Activated T-helper 1 cell treated with anti-CD3 and anti-CD28 coated beads, Interleukin-12 subunit alpha, Interleukin-12 subunit beta, Interleukin-2, Interleukin-4 antibody, amounts not matched to agents 30 ng/mL and 10 ng/mL and 1 ng/mL, durations not matched to agents 14 hours and 24 hours and 36 hours (primary cell): ENCODE data around the gene AKIRIN1. TPM values are rescaled to one million over a fixed set of nuclear protein-coding genes. Genes with fewer than 3 reads are reported as not detected.
"Not testable (repeated sequence)": the region's sequence is repeated elsewhere in the genome, so short reads cannot be mapped to it uniquely, and the experiment has no call there.

Source experiments
- DNase-seq: peaks from one replicate; pipeline ENCODE4 v3.0.0; 2021; ENCODE audit warnings: low spot score
- H3K27ac Mint-ChIP-seq: one replicate; pipeline ENCODE4 v1.8.0; 2021; ENCODE audit warnings: mild to moderate bottlenecking, mixed read lengths
- H3K27me3 Mint-ChIP-seq: one replicate; pipeline ENCODE4 v1.8.0; 2022; ENCODE audit warnings: mild to moderate bottlenecking, moderate library complexity, mixed read lengths; ENCODE audit not compliant: insufficient read depth
- H3K36me3 Mint-ChIP-seq: one replicate; pipeline ENCODE4 v1.8.0; 2021; ENCODE audit warnings: low read depth, mixed read lengths
- H3K4me1 Mint-ChIP-seq: one replicate; pipeline ENCODE4 v1.8.0; 2021; ENCODE audit warnings: low read depth, mixed read lengths
- H3K4me3 Mint-ChIP-seq: one replicate; pipeline ENCODE4 v1.8.0; 2021; ENCODE audit warnings: mild to moderate bottlenecking, moderate library complexity, mixed read lengths
- H3K9me3 Mint-ChIP-seq: one replicate; pipeline ENCODE4 v1.8.0; 2021; ENCODE audit warnings: mixed read lengths
- intact Hi-C: fragments of 100-400 bp; cut with micrococcal nuclease; formaldehyde crosslinking; loops from one replicate; pipeline ENCODE4 v1.15.1; 2024
- total RNA-seq: library from RNA; stranded (reverse); gene quantifications from 2 replicates; pipeline ENCODE4 v1.2.3, GENCODE V29; 2022

AKIRIN1 gene
- total RNA-seq, 1 donor from 2014 or later: 78.1 TPM

DNA sequence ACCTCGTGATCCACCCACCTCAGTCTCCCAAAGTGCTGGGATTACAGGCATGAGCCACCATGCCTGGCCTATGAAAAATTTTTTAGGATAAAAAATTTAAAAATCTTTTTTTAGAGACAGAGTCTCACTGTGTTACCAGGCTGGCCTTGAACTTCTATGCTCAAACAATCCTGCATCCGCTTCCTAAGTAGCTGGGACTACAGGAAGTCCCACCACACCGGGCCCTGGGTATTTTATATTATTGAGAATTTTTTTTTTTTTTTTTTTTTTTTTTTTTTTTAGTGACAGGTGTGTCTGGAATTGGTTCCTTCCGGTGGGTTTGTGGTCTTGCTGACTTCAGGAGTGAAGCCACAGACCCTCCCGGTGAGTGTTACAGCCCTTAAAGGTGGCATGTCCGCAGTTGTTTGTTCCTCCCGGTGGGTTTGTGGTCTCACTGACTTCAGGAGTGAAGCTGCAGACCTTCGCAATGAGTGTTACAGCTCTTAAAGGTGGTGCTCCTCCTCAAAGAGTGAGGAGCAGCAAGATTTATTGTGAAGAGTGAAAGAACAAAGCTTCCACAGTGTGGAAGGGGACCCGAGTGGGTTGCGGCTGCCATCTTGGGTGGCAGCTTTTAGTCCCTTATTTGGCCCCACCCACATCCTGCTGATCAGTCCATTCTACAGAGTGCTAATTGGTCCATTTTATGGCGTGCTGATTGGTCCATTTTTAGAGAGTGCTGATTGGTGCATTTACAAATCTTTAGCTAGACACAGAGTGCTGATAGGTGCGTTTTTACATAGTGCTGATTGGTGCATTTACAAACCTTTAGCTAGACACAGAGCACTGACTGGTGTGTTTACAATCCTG lies 13.5 kb upstream of the AKIRIN1 start:
- H3K27me3 Mint-ChIP-seq, intact Hi-C loops, H3K36me3 Mint-ChIP-seq: not testable (repeated sequence)
- DNase-seq: peak; percentile 70
- Mint-ChIP-seq H3K9me3 (peaks cover 11% of the 10 kb centered on the region), H3K4me1 (peaks cover 11% of the 10 kb centered on the region), H3K4me3 (peak overlapping the region; percentile 59), H3K27ac (peak overlapping the region; percentile 44)

DNA sequence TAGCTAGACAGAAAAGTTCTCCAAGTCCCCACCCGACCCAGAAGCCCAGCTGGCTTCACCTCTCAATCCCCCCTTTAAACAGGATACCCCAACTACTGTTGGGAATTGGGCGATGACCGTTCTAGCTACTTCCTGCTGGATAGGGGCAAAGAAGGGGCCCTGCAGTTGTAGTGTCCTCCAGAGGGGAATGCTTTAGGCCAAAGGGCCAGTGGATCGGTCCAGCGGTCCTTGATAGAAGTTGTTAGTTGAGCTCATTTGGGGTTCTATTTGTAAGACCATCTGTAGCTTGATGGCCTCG lies 12.9 kb upstream of the AKIRIN1 start:
- intact Hi-C loops: not testable (repeated sequence)
- peak overlapping the region; percentile 44 for H3K27ac Mint-ChIP-seq

DNA sequence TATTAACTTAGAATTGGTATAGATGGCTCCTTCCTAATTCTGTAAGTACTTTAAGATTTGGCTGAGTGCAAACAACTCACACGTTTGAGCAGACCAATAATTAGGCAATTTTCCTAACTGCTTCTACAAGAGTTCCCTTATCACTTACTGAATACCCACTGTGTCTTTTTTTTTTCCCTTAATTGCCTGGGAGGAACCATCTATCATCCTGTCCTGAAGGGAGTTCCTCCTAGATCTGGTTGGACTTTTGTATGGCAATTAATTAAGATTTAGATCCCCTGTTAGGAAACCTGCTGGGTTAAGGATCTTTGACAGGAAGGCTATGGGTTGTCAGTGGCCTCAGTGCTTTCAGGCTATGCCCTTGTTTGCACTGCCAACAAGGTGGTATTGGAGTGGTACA lies 11.7 kb upstream of the AKIRIN1 start:
- intact Hi-C loops, DNase-seq, H3K4me3 Mint-ChIP-seq, H3K4me1 Mint-ChIP-seq, H3K36me3 Mint-ChIP-seq, H3K27ac Mint-ChIP-seq, H3K27me3 Mint-ChIP-seq: not testable (repeated sequence)
- peaks cover 11% of the 10 kb centered on the region for H3K9me3 Mint-ChIP-seq

More for the DNA sequence above, 12.9 kb upstream of the AKIRIN1 start:
- DNase-seq, H3K4me3 Mint-ChIP-seq, H3K36me3 Mint-ChIP-seq, H3K27me3 Mint-ChIP-seq, H3K4me1 Mint-ChIP-seq: not testable (repeated sequence)
- H3K9me3 Mint-ChIP-seq: peaks cover 11% of the 10 kb centered on the region

DNA sequence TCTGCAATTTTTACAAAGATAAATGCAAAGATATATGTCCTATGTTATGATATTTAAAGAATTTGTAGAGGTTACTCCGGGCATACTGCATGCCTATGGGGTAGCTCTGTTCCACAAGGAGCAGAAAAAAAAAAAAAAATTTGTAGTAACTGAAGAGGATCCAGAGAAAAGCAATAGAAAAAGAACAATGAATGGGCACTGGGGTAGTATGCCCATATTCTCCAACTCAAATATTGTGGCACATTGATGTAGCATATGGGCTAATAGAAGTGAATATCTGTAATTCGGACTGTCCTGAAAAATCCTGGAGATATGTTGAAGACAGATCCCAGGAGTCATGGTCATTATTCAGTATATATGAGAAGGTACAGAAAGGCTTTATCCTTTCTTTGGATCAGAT lies 1.1 kb upstream of the AKIRIN1 start:
- Mint-ChIP-seq H3K36me3 (peaks cover 20% of the 10 kb centered on the region), H3K27me3 (no peaks in the 10 kb centered on the region), H3K4me1 (peaks cover 27% of the 10 kb centered on the region), H3K9me3 (no peaks in the 10 kb centered on the region), H3K27ac (peak overlapping the region; percentile 38), H3K4me3 (peak overlapping the region; percentile 83)
- DNase-seq: no peak
- intact Hi-C loops: loop anchor here (1.0 to 5.0 kb wide), 2 partner anchors 131 to 202 kb away; partner anchors contain the start of gene RRAGC

DNA sequence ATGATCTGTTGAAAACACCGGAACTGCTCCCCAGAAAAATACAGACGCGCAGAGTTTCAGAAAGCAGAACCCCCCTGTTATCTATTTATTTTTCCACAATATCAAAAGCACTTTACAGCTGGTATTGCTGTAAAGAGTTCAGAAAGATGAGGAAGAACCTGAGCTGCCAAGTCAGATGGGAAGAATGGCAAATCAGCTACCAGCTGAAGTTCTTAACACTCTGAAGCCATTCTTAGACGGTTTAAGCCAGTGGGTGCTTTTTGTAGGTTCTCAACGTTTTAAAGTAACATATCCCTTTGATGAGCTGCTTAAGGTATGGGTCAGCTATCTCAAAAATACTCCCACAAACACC lies 714 bp upstream of the AKIRIN1 start:
- Mint-ChIP-seq H3K27me3 (no peaks in the 10 kb centered on the region), H3K9me3 (no peaks in the 10 kb centered on the region), H3K36me3 (peaks cover 23% of the 10 kb centered on the region), H3K4me3 (peak overlapping the region; percentile 83), H3K4me1 (peaks cover 31% of the 10 kb centered on the region), H3K27ac (peak overlapping the region; percentile 83)
- no peak for DNase-seq
- intact Hi-C loops: loop anchor here (1.0 to 5.0 kb wide), 2 partner anchors 131 to 202 kb away; partner anchors contain the start of gene RRAGC

DNA sequence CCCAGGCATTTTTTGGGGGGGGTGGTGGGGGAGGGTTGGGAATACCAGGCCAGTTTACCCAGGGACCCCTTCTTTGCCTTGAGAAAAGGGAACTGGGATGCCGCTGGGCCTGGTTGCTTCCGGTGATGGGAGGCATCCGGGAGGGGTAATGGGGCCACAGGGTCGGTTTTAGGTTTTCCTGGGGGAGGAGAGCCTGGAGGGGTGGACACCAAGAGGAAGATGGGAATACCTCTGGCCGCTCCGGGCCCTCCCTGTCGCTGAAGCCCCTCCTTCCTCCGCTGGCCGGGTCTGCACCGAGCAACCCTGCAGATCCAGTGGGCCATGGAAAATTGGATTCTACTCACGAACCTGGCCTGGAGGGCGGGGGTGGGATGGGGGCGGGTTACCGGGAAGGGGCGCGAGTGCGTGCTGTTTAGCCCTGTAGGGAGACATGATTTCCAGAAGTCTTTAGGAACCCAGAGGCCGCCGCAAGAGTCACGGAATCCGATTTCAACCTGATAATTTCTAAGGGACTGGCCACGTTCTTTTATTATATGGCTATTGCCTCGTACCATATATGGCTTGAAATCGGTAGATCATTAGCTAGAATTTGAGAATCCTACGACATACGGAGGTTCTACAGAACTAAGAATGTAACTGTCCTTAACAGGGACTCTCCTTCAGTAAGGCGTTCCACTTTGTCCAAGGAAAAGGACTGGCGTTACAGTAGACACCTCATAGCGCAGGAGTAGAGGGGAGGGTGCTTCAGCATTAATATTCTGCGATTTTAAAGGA lies 749 bp downstream of the AKIRIN1 start:
- H3K4me1 Mint-ChIP-seq: peaks cover 40% of the 10 kb centered on the region

DNA sequence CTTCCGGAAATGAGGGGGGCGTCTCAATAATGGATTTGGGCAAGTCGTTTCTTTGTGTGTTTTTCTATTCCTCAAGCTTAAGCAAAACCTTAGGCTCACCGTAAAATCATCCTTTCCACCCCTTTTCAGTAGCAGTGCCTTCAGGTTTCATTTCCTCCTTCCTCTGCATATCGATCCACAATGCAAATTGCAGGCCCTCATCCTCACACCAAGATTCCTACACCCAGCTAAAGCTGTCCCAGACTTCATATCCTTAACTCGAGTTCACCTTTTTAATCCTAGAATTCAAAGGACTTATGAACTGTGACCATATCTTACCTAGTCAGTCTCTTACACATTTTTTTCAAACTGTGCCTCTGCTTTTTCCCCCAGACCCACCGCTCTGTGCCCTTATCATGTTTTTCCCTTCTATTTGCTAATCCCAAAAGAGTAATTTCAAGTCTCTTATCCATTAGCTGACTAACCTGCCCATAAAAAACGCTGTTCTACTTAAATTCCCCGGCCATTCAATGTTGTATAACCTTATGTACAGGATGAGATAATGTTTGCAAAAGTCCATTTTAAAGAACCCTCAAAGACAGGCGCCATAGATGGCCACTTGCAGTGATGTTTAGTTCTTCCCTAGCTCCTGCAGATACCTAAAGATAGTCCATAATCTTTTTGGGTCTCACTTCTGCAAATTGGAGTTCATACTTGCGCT lies 1.5 kb downstream of the AKIRIN1 start:
- no peaks in the 10 kb centered on the region for H3K9me3 Mint-ChIP-seq
- peaks cover 48% of the 10 kb centered on the region for H3K4me1 Mint-ChIP-seq
- no peak for DNase-seq
- no peaks in the 10 kb centered on the region for H3K27me3 Mint-ChIP-seq
- intact Hi-C loops: loop anchor here (1.0 to 5.0 kb wide), 2 partner anchors 34 to 200 kb away; partner anchors contain the start of gene NDUFS5
- H3K27ac Mint-ChIP-seq: peak overlapping the region; percentile 56
- peak overlapping the region; percentile 90 for H3K4me3 Mint-ChIP-seq
- peaks cover 33% of the 10 kb centered on the region for H3K36me3 Mint-ChIP-seq

More for the DNA sequence above, 749 bp downstream of the AKIRIN1 start:
- intact Hi-C loops: loop anchor here (1.0 to 5.0 kb wide), 3 partner anchors 34 to 200 kb away; partner anchors contain the start of genes MYCBP and NDUFS5
- Mint-ChIP-seq H3K36me3 (peaks cover 28% of the 10 kb centered on the region), H3K9me3 (no peaks in the 10 kb centered on the region), H3K4me3 (peak overlapping the region; percentile 90), H3K27ac (peak overlapping the region; percentile 56), H3K27me3 (no peaks in the 10 kb centered on the region)
- DNase-seq: no peak

DNA sequence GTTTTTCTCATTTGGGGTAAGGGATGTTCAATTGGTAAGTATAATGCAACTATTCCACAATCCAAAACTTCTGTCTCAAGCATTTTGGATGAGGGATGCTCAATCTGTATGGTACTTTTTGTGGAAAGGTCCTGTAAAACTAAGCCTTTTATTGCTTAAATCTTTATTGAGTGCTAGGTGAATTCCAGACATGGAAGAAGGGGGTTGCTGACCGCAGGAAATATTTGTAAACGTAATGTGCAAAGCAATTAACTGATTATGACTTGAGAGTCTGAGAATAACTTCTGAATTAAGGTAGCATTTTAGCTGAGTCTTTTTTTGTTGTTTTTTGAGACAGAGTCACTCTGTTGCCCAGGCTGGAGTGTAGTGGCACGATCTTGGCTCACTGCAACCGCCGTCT lies 3.1 kb downstream of the AKIRIN1 start:
- no peak overlapping the region for H3K4me3 Mint-ChIP-seq
- H3K27ac Mint-ChIP-seq: no peak overlapping the region

DNA sequence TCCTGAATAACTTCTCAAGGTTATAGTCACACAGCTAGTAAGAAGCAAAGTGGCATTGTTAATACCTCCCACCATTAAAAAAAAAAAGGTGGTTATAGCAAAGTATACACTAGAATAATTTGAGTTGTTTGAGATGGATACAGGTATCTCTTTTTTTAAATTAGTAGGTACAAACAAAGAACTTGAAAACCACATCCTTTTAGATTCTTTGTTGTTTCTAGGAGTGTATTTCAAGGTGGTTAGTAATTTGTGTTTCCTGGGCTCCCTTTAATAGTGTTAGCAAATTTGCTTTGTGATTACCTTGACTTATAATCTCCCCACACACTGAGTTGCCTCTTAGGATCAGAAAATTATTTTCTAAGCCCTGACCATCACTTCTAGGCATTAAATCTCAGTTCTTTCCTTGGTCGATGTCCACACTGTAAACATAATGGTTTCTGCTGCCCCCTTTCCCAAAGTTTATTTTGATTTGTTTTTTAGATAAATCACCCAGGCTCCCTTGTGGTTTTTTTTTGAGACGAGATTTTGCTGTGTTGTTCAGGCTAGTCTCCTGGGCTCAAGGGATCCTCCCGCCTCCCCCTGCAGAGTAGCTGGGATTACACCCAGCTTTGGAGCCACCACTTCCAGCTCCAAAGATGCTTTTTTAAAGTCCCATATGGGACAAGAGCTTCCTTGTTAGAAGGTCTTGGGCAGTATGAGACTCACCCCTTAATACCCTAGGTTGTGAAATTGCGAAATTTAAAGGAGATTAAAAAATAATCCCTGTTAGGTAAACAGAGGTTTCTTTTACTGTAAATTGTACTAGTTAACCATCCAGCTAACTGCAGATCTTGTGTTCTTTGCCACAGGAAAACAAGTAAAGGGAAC lies 6.2 kb downstream of the AKIRIN1 start:
- no peaks in the 10 kb centered on the region for H3K9me3 Mint-ChIP-seq
- H3K27ac Mint-ChIP-seq: peak overlapping the region; percentile 49
- H3K4me3 Mint-ChIP-seq: peak overlapping the region; percentile 59
- intact Hi-C loops: no loop called here
- no peaks in the 10 kb centered on the region for H3K27me3 Mint-ChIP-seq
- H3K4me1 Mint-ChIP-seq: peaks cover 60% of the 10 kb centered on the region
- H3K36me3 Mint-ChIP-seq: peaks cover 55% of the 10 kb centered on the region
- no peak for DNase-seq

More for the DNA sequence above, 3.1 kb downstream of the AKIRIN1 start:
- Mint-ChIP-seq H3K4me1 (peaks cover 59% of the 10 kb centered on the region), H3K9me3 (no peaks in the 10 kb centered on the region), H3K27me3 (no peaks in the 10 kb centered on the region), H3K36me3 (peaks cover 45% of the 10 kb centered on the region)
- intact Hi-C loops: loop anchor here (5.0 kb wide), 1 partner anchor 198 kb away; no protein-coding TSS in a partner anchor
- DNase-seq: no peak

DNA sequence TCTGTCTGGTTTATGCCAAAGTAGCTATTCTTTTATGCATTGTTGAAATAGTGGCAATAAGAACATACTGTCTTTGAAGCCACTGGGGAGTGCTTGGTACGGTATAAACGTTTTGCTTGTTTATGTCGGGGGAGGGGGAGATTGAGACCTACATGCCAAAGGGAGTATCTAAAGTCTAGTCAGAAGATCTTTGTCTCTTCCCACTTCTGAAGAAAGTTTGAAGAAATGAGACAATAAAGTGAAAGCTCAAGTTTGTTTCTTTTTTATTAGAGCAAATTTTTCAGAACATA lies 6.8 kb downstream of the AKIRIN1 start:
- H3K4me3 Mint-ChIP-seq: no peak overlapping the region
- intact Hi-C loops: no loop called here
- DNase-seq: no peak
- H3K27me3 Mint-ChIP-seq: no peaks in the 10 kb centered on the region
- no peaks in the 10 kb centered on the region for H3K9me3 Mint-ChIP-seq
- H3K27ac Mint-ChIP-seq: no peak overlapping the region
- H3K4me1 Mint-ChIP-seq: peaks cover 59% of the 10 kb centered on the region
- peaks cover 52% of the 10 kb centered on the region for H3K36me3 Mint-ChIP-seq

DNA sequence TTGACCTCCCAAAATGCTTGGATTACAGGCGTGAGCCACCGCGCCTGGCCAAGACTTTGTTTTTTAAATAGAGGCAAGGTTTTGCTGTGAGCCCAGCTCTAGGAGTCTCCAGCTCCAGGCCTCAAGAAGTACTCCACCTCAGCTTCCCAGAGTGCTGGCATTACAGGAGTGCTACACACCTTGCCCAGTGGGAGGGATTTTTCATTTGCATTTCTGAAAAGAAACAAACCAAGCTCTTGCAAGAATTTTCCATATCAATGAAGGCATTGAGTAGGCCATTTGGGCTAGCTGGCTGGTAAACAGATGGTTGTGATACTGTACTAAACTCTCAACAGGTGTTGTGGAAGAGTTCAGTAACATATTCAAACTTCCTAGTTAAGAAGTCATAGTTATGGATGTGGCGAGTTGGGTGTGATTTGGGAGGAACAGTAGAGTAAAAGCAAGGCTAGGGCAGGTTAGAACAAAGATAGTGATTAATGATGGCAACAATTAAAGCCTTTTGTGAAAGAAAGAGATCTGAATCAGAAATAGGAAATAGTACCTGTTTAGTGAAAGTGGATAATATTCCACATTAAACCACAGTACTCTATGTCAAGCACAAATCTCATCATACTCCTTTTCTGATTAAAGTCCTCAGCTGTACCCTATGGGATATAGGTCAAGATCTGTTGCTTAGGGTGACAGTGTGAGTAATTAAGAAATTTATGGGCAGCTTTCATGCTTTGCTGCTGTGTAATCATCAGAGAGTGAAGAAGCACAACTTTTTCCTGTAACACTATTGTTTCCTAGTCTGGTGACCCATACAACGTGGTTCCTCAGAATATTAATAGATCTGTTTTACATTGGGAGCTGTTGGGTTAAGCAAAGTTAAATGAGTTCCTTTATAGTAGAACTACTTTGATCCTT lies 10.7 kb downstream of the AKIRIN1 start:
- Mint-ChIP-seq H3K4me3 (no peak overlapping the region), H3K36me3 (peaks cover 56% of the 10 kb centered on the region), H3K27ac (no peak overlapping the region), H3K9me3 (no peaks in the 10 kb centered on the region), H3K27me3 (no peaks in the 10 kb centered on the region), H3K4me1 (peaks cover 52% of the 10 kb centered on the region)
- no peak for DNase-seq
- intact Hi-C loops: loop anchor here (1.0 to 2.0 kb wide), 2 partner anchors 25 to 33 kb away; partner anchors contain the start of gene NDUFS5
